Measurements from ENCODE around the gene HOMER2. TPM values are rescaled to one million over a fixed set of nuclear protein-coding genes. Genes with fewer than 3 reads are reported as not detected.
"Not testable (repeated sequence)": the region's sequence is repeated elsewhere in the genome, so short reads cannot be mapped to it uniquely, and the experiment has no call there.

Gene HOMER2
- total and polyA plus RNA-seq, 2 of the 4 experiments (the other 2 are of a cell fraction) = 0.54 to 0.79 TPM

- POLR2A ChIA-PET (ENCODE audit: unreplicated experiment); H2BK120ac ChIP-seq (ENCODE audit: low read depth, low read length); H2BK5ac ChIP-seq (ENCODE audit: low read depth, low read length, poor library complexity, severe bottlenecking); H4K8ac ChIP-seq (ENCODE audit: low read depth in 2 of 2, low read length in 2 of 2); DNase-seq; H3K79me1 ChIP-seq (ENCODE audit: low read depth in 1 of 2, low read length in 2 of 2); H3K4me2 ChIP-seq (ENCODE audit: low read depth, low read length); in situ Hi-C loops (cut with MboI; ENCODE audit: low sequenced_read_pairs); H4K91ac ChIP-seq (ENCODE audit: insufficient read depth, low read depth, low read length); H3K9me3 ChIP-seq (ENCODE audit: control insufficient read depth, insufficient read depth, low read length); H3K36me3 ChIP-seq (ENCODE audit: control insufficient read depth, insufficient read depth, low read length); H2BK20ac ChIP-seq (ENCODE audit: low read depth, low read length); H3K9ac ChIP-seq (ENCODE audit: low read depth, low read length); H4K20me1 ChIP-seq (ENCODE audit: insufficient read depth, low read length); ATAC-seq (ENCODE audit: low read depth); H2AK5ac ChIP-seq (ENCODE audit: low read depth, low read length); H3K9me1 ChIP-seq (ENCODE audit: insufficient read depth, low read length); dilution Hi-C loops (cut with HindIII; ENCODE audit: low sequenced_read_pairs, unreplicated experiment); H2AK9ac ChIP-seq (replicated peaks; ENCODE audit: low read depth, low read length, poor library complexity); H3K27me3 ChIP-seq (ENCODE audit: control insufficient read depth, insufficient read depth, low read length); intact Hi-C loops (cut with micrococcal nuclease); BruUV-seq (replicated peaks); H4K5ac ChIP-seq (ENCODE audit: low read depth, low read length); H3K27ac ChIP-seq (ENCODE audit: insufficient read depth, low read length); H2AFZ ChIP-seq (replicated peaks; ENCODE audit: low read length, poor library complexity); H3K18ac ChIP-seq (ENCODE audit: low read depth, low read length); H3K4me3 ChIP-seq (ENCODE audit: insufficient read depth, low read depth, low read length); H2BK15ac ChIP-seq (ENCODE audit: low read depth, low read length); H3K14ac ChIP-seq (replicated peaks; ENCODE audit: low read depth, low read length); H3K4me1 ChIP-seq (ENCODE audit: control insufficient read depth, insufficient read depth, low read length); H3K23ac ChIP-seq (ENCODE audit: low read depth, low read length); H3K4ac ChIP-seq (ENCODE audit: low read depth, low read length); H3K56ac ChIP-seq (ENCODE audit: extremely low read depth, insufficient read depth, low read length): not testable (repeated sequence)
- WGBS, 2 experiments (ENCODE audit: extremely low coverage in 2 of 2, insufficient read length in 1 of 2) = 80% methylated on average over 1 of the region's 12 CpGs; no CpG with 5 or more reads in 1 of the 2 experiments
- CTCF ChIA-PET = interaction anchor here (0.6 kb wide), 1 partner anchor 162 kb away, joined by 3 read pairs; no protein-coding TSS in a partner anchor
- 0 out of 2 replicates have a peak, but pooled peaks have one; percentile 9 for TF ChIP-seq CEBPB (IDR thresholded peaks at IDR 0.05; ENCODE audit: low read depth, low read length)
Observed at GRCh38 chr15:82893473-82893872, 59.0 kb downstream of the HOMER2 start.
